Measurements from ENCODE around the gene CS. TPM values are rescaled to one million over a fixed set of nuclear protein-coding genes. Genes with fewer than 3 reads are reported as not detected.
"Not testable (repeated sequence)": the region's sequence is repeated elsewhere in the genome, so short reads cannot be mapped to it uniquely, and the experiment has no call there.

Gene CS
- polyA plus RNA-seq, 3 donors, result 55.7 to 156 (median 86.1) TPM

GRCh38 chr12:56286044-56286830, 13.9 kb downstream of the CS start:
- H4K20me1 ChIP-seq (ENCODE audit: insufficient read depth, low read length), result peaks cover 39% of the 10 kb centered on the region
- TF ChIP-seq CTCF (IDR thresholded peaks at IDR 0.05), result no peak
- H3K36me3 ChIP-seq (replicated peaks in 1 of 2; ENCODE audit: control insufficient read depth in 1 of 2, insufficient read depth in 2 of 2, low read length in 2 of 2), result peaks cover 64 to 86% of the 10 kb centered on the region in 2 donors
- Mint-ChIP-seq H3K4me3 (no peak overlapping the region), H3K27ac (peak overlapping the region in 2 of 7 donors; percentile 27 to 33), H3K9me3 (no peaks in the 10 kb centered on the region), H3K27me3 (ENCODE audit: low read depth in 3 of 3) (peaks cover 0 to 3% (median 0%) of the 10 kb centered on the region in 3 donors), H3K36me3 (peaks cover 54 to 80% of the 10 kb centered on the region in 2 donors), H3K4me1 (peaks cover 4% of the 10 kb centered on the region)
- no peaks in the 10 kb centered on the region for H3K9me3 ChIP-seq (replicated peaks in 1 of 2; ENCODE audit: control insufficient read depth in 1 of 2, insufficient read depth in 1 of 2, low read length in 2 of 2)
- no peak overlapping the region for H3K9ac ChIP-seq (ENCODE audit: insufficient read depth, low read length, poor library complexity, severe bottlenecking)
- 80% methylated on average over 1 of the region's 4 CpGs for WGBS (ENCODE audit: insufficient coverage)
- H3K79me2 ChIP-seq (ENCODE audit: insufficient read depth, low read length), result peaks cover 37% of the 10 kb centered on the region
- H3K4me3 ChIP-seq (replicated peaks in 1 of 3; ENCODE audit: low read depth in 2 of 3, low read length in 3 of 3), result no peak overlapping the region
- H2AFZ ChIP-seq (ENCODE audit: insufficient read depth, low read depth, low read length, poor library complexity, severe bottlenecking), result no peak overlapping the region
- intact Hi-C loops (cut with micrococcal nuclease), result no loop called here
- no peak for DNase-seq
- H3K4me2 ChIP-seq (replicated peaks; ENCODE audit: extremely low read depth, low read length, poor library complexity, severe bottlenecking), result no peak overlapping the region
- no peaks in the 10 kb centered on the region for H3K4me1 ChIP-seq (ENCODE audit: control insufficient read depth in 1 of 2, insufficient read depth in 2 of 2, low read length in 2 of 2)
- H3K27ac ChIP-seq (ENCODE audit: low read depth in 1 of 2, low read length in 2 of 2), result peak overlapping the region in 1 of 2 donors; percentile 22
- no peaks in the 10 kb centered on the region for H3K27me3 ChIP-seq (ENCODE audit: control insufficient read depth in 2 of 2, insufficient read depth in 2 of 2, low read length in 2 of 2)

GRCh38 chr12:56284263-56284662, 15.9 kb downstream of the CS start:
- H3K4me1 ChIP-seq (ENCODE audit: control insufficient read depth in 1 of 2, insufficient read depth in 2 of 2, low read length in 2 of 2); H3K27me3 ChIP-seq (ENCODE audit: control insufficient read depth in 2 of 2, insufficient read depth in 2 of 2, low read length in 2 of 2); H3K4me2 ChIP-seq (replicated peaks; ENCODE audit: extremely low read depth, low read length, poor library complexity, severe bottlenecking); H3K27ac Mint-ChIP-seq; H2AFZ ChIP-seq (ENCODE audit: insufficient read depth, low read depth, low read length, poor library complexity, severe bottlenecking); H3K9me3 Mint-ChIP-seq; H3K9ac ChIP-seq (ENCODE audit: insufficient read depth, low read length, poor library complexity, severe bottlenecking); H3K27me3 Mint-ChIP-seq (ENCODE audit: low read depth in 3 of 3); H3K4me3 Mint-ChIP-seq; H3K4me1 Mint-ChIP-seq; H3K27ac ChIP-seq (ENCODE audit: low read depth in 1 of 2, low read length in 2 of 2); H3K9me3 ChIP-seq (replicated peaks in 1 of 2; ENCODE audit: control insufficient read depth in 1 of 2, insufficient read depth in 1 of 2, low read length in 2 of 2); H3K4me3 ChIP-seq (replicated peaks in 1 of 3; ENCODE audit: low read depth in 2 of 3, low read length in 3 of 3); intact Hi-C loops (cut with micrococcal nuclease); DNase-seq: not testable (repeated sequence)
- 100% methylated on average over 1 of the region's 5 CpGs for WGBS (ENCODE audit: insufficient coverage)
- Histone ChIP-seq H4K20me1 (ENCODE audit: insufficient read depth, low read length) (peaks cover 26% of the 10 kb centered on the region), H3K36me3 (replicated peaks in 1 of 2; ENCODE audit: control insufficient read depth in 1 of 2, insufficient read depth in 2 of 2, low read length in 2 of 2) (peaks cover 62 to 91% of the 10 kb centered on the region in 2 donors), H3K79me2 (ENCODE audit: insufficient read depth, low read length) (peaks cover 18% of the 10 kb centered on the region)
- peaks cover 53 to 82% of the 10 kb centered on the region in 2 donors for H3K36me3 Mint-ChIP-seq

Measured in CD14-positive monocyte (primary cell).